Left cardiac atrium (tissue), 4 donors: ENCODE measurements around the gene POLR1C. TPM values are rescaled to one million over a fixed set of nuclear protein-coding genes. Genes with fewer than 3 reads are reported as not detected.
A peak's percentile ranks its signal among the peaks of the same experiment; 100 is the strongest.

Experiments
- ATAC-seq, 2 donors: fragments of 200-7000 bp; cut with Tn5 transposase; one replicate each; pipeline ENCODE4 v1.9.1; 2020; ENCODE audit warnings: mild to moderate bottlenecking in 2 of 2, moderate library complexity in 2 of 2
- DNase-seq: peaks from one replicate; pipeline ENCODE4 v3.0.0-alpha.2; 2020
- intact Hi-C, 2 donors: fragments of 100-400 bp; cut with DNase I; formaldehyde crosslinking; loops; one replicate each; pipeline versions ENCODE4 v1.14.1 to v1.15.1; 2022 to 2023
- total RNA-seq, 2 donors: library from RNA; stranded (reverse); fragmentation: NEBNext Ultra II Directional; extraction: Animal tissue kit (Norgen Biotek cat#: 25700); gene quantifications; one replicate each; pipeline ENCODE4 v1.2.1, GENCODE V29; 2021
- donor health status: DM: no; HTN: yes; CAD: no.
- donor health status: DM: no; HTN: yes; CAD: no; lungs with severe emphysema.
- donor health status: DM: yes; HTN: yes; CAD: no.
- donor health status: Dilated cardiomyopathy.

Gene POLR1C
- total RNA-seq, 2 donors from 2014 or later = 17.8 to 28.3 TPM

GRCh38 chr6:43505718-43506117 is 11.2 kb upstream of the POLR1C start:
- intact Hi-C loops = loop anchor here (2.0 to 5.0 kb wide), 3 partner anchors 51 to 118 kb away; partner anchors contain the start of gene DLK2 (in 1 of the 2)
- ATAC-seq (no peak), DNase-seq (no peak)

GRCh38 chr6:43506171-43506570 is 10.7 kb upstream of the POLR1C start:
- intact Hi-C loops = loop anchor here (2.0 to 5.0 kb wide), 3 partner anchors 51 to 119 kb away; partner anchors contain the start of gene DLK2 (in 1 of the 2)
- DNase-seq (no peak), ATAC-seq (no peak)

GRCh38 chr6:43506667-43507471 is 10.0 kb upstream of the POLR1C start:
- intact Hi-C loops = loop anchor here (2.0 to 5.0 kb wide), 3 partner anchors 52 to 120 kb away; partner anchors contain the start of gene DLK2 (in 1 of the 2)
- ATAC-seq = peak; percentile 35 to 42
- DNase-seq = peak; percentile 76

- ATAC-seq (no peak), DNase-seq (no peak)
- intact Hi-C loops = loop anchor here (5.0 kb wide), 2 partner anchors 56 to 121 kb away; no protein-coding TSS in a partner anchor
These were observed 8.3 kb upstream of the POLR1C start for GRCh38 chr6:43508481-43509141.

GRCh38 chr6:43509142-43509983 is 7.5 kb upstream of the POLR1C start:
- intact Hi-C loops = loop anchor here (5.0 kb wide), 2 partner anchors 57 to 122 kb away; no protein-coding TSS in a partner anchor
- peak in 1 of 2 donors; percentile 7 for ATAC-seq
- DNase-seq = no peak

DNA sequence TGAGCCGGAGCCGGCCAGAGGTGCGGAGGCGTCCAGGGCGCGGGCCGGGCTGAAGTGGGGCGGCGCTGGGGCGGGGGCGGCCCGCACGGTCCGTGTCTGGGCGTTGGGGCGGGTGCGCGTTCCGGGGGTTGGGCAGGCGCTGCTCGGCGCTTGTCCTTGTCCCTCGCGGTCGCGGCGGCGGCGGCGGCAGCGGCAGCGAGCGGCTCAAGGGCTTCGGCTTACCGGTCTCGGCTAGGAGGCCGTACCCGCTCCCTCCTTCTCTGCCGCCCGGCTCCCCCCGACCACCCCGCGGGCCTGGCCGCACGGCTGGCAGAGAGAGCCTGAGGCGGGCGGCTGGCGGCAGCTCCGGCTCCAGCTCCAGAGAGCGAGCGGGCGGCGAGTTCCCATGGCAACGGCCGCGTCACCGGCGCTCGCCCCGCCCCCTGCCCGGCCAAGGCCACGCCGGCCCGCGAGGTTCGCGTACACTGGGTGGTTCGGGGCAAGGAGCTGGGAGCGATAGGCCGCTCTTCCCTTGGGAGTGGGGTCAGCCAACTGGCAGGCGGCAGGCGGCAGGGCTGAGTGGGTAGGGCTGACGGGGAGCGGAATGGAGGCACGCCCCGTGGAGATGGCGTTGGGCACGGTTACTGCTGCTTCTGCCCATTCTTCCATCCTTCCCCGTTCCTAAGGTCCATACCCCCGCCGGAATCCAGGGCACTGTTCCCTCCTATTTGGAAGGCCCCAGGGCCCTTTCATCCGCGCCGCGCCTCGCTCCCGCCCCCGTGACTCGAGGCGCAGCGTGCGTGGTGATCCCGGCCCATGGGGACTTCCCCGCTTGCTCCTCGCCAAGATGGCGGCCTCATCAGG is 6.7 kb upstream of the POLR1C start, which contains the start of gene LRRC73:
TSS of gene LRRC73 (minus strand) at position 363 of the 843 bp plus-strand sequence. CDS start 561 bp downstream, outside the sequence.
- DNase-seq (peak; percentile 94), ATAC-seq (peak; percentile 89 to 90)
- intact Hi-C loops = loop anchor here (5.0 kb wide), 2 partner anchors 58 to 123 kb away; no protein-coding TSS in a partner anchor

DNA sequence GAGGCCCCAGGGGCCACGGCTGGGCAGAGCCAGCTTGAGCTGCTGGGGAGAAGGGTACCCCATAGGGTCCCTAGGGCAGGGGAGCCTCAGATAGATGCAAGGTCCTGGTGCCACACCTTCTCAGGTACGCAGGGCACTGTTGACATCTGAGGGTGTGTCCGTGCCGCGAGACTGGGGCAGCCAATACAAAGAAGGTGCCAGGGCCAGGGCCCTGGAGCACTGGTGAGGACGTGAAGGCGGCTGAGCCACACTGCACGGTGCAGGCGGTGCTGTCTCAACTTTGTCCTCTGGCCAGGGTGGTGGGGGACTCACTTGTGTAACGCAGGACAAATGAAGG is 6.1 kb upstream of the POLR1C start:
- DNase-seq (no peak), ATAC-seq (peak in 1 of 2 donors; percentile 2)
- intact Hi-C loops = no loop called here

- DNase-seq (no peak), ATAC-seq (peak in 1 of 2 donors; percentile 8)
- intact Hi-C loops = no loop called here
These were observed 5.0 kb upstream of the POLR1C start for GRCh38 chr6:43511824-43512415.

DNA sequence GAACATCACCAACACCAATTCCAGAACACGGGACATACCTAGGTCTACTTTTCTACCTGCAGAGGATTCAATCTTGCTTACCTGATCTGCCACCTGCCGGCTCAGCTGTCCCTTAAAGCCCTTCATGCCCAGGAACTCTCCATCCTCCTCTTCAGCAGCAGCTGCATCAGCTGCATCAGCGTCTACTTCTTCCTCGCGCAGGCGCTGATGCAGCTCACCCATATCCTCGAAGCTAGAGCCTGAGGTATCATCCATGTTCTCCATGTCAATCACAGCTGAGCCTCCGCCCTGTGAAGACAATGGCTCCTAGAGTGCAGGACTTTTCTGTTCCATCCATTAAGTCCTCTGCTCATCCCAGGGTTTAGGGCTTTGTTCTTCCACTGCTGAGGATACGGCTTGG is 1.1 kb upstream of the POLR1C start:
- no peak for DNase-seq
- intact Hi-C loops = no loop called here
- ATAC-seq = no peak

- ATAC-seq (peak; percentile 5 to 6), DNase-seq (no peak)
- intact Hi-C loops = no loop called here
These were observed 557 bp upstream of the POLR1C start for GRCh38 chr6:43516367-43516696.

- intact Hi-C loops = no loop called here
- no peak for DNase-seq
- ATAC-seq = no peak
These were observed 842 bp downstream of the POLR1C start for GRCh38 chr6:43517505-43518357.

- ATAC-seq = no peak
- intact Hi-C loops = no loop called here
These were observed 3.2 kb downstream of the POLR1C start for GRCh38 chr6:43520097-43520496.

DNA sequence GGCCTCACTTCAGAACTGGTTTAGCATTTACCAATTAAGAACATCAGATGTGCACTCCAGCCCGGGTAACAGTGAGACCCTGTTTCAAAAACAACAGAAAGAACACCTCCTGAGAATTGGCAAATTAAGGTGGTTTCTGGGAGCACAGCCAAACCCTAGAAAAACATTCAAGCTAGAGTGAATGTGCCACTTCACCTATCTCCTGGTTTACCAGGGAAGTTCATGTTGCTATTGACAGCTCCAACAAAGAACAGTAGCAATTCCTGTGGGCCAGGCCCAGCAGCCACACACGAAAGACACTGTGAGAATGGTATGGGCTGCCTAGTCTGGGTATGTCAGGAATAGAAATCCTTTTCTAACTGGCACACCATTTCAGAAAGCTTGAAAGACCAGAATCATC is 4.9 kb downstream of the POLR1C start:
- DNase-seq (no peak), ATAC-seq (no peak)
- intact Hi-C loops = no loop called here

More at GRCh38 chr6:43520097-43520496, 3.2 kb downstream of the POLR1C start:
- no peak for DNase-seq

- no peak for ATAC-seq
- intact Hi-C loops = no loop called here
- DNase-seq = no peak
These were observed 5.8 kb downstream of the POLR1C start for GRCh38 chr6:43522547-43523261.

DNA sequence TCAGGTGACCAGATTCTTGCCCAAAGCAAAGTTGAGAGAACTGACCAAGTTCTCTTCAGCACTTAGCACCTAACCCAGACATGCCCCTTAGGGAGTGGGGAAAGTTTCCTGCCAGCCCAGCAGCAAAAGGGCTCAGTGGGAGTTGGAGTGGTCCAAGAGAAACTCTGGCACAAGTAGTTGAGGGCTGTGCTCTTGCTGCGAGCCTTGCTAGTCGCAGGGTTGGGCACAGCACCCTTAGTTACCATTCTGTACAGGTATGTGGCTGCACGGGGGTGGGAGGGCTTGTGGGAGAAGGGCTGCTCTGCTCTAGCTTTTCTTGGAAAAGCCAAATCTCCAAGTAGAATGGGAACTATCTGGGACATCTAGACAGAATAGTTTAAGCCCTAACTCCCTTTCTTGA is 6.4 kb downstream of the POLR1C start:
- ATAC-seq (no peak), DNase-seq (no peak)
- intact Hi-C loops = no loop called here

- intact Hi-C loops = no loop called here
- DNase-seq (no peak), ATAC-seq (no peak)
These were observed 7.6 kb downstream of the POLR1C start for GRCh38 chr6:43524483-43524961.
